Fibroblast of lung (primary cell): ENCODE measurements around the gene FOXM1. TPM values are rescaled to one million over a fixed set of nuclear protein-coding genes. Genes with fewer than 3 reads are reported as not detected.
A peak's percentile ranks its signal among the peaks of the same experiment; 100 is the strongest.

Experiments
- DNase-seq, 2 donors: peaks; one replicate each; pipeline versions ENCODE4 v3.0.0 to v3.0.0-alpha.2; 2010; ENCODE audit warnings: low read depth in 2 of 2
- H2AFZ ChIP-seq: 2 replicates; pipeline ENCODE4 v1.5.1; 2012; ENCODE audit warnings: low read length, control low read depth, inconsistent platforms
- H3K27ac ChIP-seq: 2 replicates; pipeline ENCODE4 v1.5.1; 2011; ENCODE audit warnings: low read length, control low read depth; ENCODE audit not compliant: insufficient read depth
- H3K27me3 ChIP-seq: 2 replicates; pipeline ENCODE4 v1.5.1; 2011; ENCODE audit warnings: mild to moderate bottlenecking, low read length; ENCODE audit not compliant: control insufficient read depth, insufficient read depth
- H3K36me3 ChIP-seq: 2 replicates; pipeline ENCODE4 v1.5.1; 2011; ENCODE audit warnings: low read length; ENCODE audit not compliant: control insufficient read depth, insufficient read depth
- H3K4me1 ChIP-seq: 2 replicates; pipeline ENCODE4 v1.5.1; 2011; ENCODE audit warnings: low read length; ENCODE audit not compliant: control insufficient read depth, insufficient read depth; ENCODE audit errors: extremely low read depth
- H3K4me2 ChIP-seq: 2 replicates; pipeline ENCODE4 v1.5.1; 2011; ENCODE audit warnings: low read length, control low read depth; ENCODE audit not compliant: insufficient read depth; ENCODE audit errors: extremely low read depth
- H3K4me3 ChIP-seq, 4 experiments: fragments of 200-600 bp in 1 of 4; sonication (generic) in 1 of 4; replicated peaks in 1 of 4; 2 replicates each; pipeline ENCODE4 v1.5.1; 2011 to 2016; ENCODE audit warnings: low read length in 4 of 4, low read depth in 3 of 4, mild to moderate bottlenecking in 3 of 4, control low read depth in 2 of 4, inconsistent platforms in 1 of 4, mixed read lengths in 1 of 4; ENCODE audit not compliant: insufficient read depth in 1 of 4; ENCODE audit errors: control extremely low read depth in 1 of 4
- H3K79me2 ChIP-seq: 2 replicates; pipeline ENCODE4 v1.5.1; 2012; ENCODE audit warnings: mild to moderate bottlenecking, low read length, inconsistent platforms; ENCODE audit not compliant: control insufficient read depth, insufficient read depth
- H3K9ac ChIP-seq: 2 replicates; pipeline ENCODE4 v1.5.1; 2011; ENCODE audit warnings: mild to moderate bottlenecking, low read length, control low read depth; ENCODE audit not compliant: insufficient read depth
- H3K9me3 ChIP-seq: 2 replicates; pipeline ENCODE4 v1.5.1; 2012; ENCODE audit warnings: low read depth, low read length; ENCODE audit not compliant: control insufficient read depth, insufficient read depth
- H4K20me1 ChIP-seq: 2 replicates; pipeline ENCODE4 v1.5.1; 2011; ENCODE audit warnings: low read length; ENCODE audit not compliant: control insufficient read depth, insufficient read depth; ENCODE audit errors: extremely low read depth
- CTCF ChIP-seq, 2 donors: IDR thresholded peaks in 1 of 2; conservative IDR thresholded peaks in 1 of 2; 1 replicate in 1 of 2; 2 replicates in 1 of 2; pipeline ENCODE4 v1.5.1; 2011 to 2012; ENCODE audit warnings: low read length in 2 of 2, control low read depth in 1 of 2, inconsistent platforms in 1 of 2, low read depth in 1 of 2, mild to moderate bottlenecking in 1 of 2
- EZH2 ChIP-seq: IDR thresholded peaks from 2 replicates; pipeline ENCODE4 v1.5.1; 2012; ENCODE audit warnings: low read length, control low read depth, mild to moderate bottlenecking; ENCODE audit errors: missing control alignments
- polyA plus RNA-seq, 2 donors: library from polyadenylated mRNA; depleted of rRNA in 1 of 2; stranded (reverse) in 1 of 2; unstranded in 1 of 2; fragments of >200 nt; gene quantifications; 2 replicates each; pipeline ENCODE4 v1.2.1, GENCODE V29; 2011 to 2012; ENCODE audit warnings: missing spikeins in 1 of 2
- total RNA-seq: library from RNA; depleted of rRNA; stranded (reverse); fragments of >200 nt; gene quantifications from 2 replicates; pipeline ENCODE4 v1.2.1, GENCODE V29; 2014

FOXM1 gene
- total and polyA plus RNA-seq, 2 donors (not counting 1 experiment from before 2014, with no cell fraction given): 7.3 to 14.6 TPM

- Histone ChIP-seq H3K27ac (no peak overlapping the region), H3K36me3 (peaks cover 8% of the 10 kb centered on the region), H3K27me3 (no peaks in the 10 kb centered on the region), H2AFZ (no peak overlapping the region), H3K4me3 (no peak overlapping the region), H3K4me1 (no peaks in the 10 kb centered on the region), H4K20me1 (no peaks in the 10 kb centered on the region), H3K9me3 (no peaks in the 10 kb centered on the region), H3K9ac (no peak overlapping the region), H3K4me2 (no peak overlapping the region), H3K79me2 (peaks cover 5% of the 10 kb centered on the region)
- no peak for TF ChIP-seq EZH2
- no peak for TF ChIP-seq CTCF (conservative IDR thresholded peaks at IDR 0.05 in 1 of 2, IDR thresholded peaks at IDR 0.05 in 1 of 2; ENCODE audit: low read depth in 1 of 2, low read length in 2 of 2)
- no peak for DNase-seq
Observed at GRCh38 chr12:2819810-2820209, 57.2 kb downstream of the FOXM1 start.

- peak; percentile 71 to 75 for DNase-seq
- peak; percentile 80 to 83 for TF ChIP-seq CTCF (conservative IDR thresholded peaks at IDR 0.05 in 1 of 2, IDR thresholded peaks at IDR 0.05 in 1 of 2; ENCODE audit: low read depth in 1 of 2, low read length in 2 of 2)
- TF ChIP-seq EZH2: no peak
- H3K36me3 ChIP-seq: peaks cover 5% of the 10 kb centered on the region
- H3K9me3 ChIP-seq: no peaks in the 10 kb centered on the region
- H3K9ac ChIP-seq: peak overlapping the region; percentile 63
- peak overlapping the region; percentile 81 for H3K27ac ChIP-seq
- peak overlapping the region; percentile 45 for H2AFZ ChIP-seq
- H3K4me3 ChIP-seq: peak overlapping the region; percentile 59 to 97 (median 78)
- no peaks in the 10 kb centered on the region for H3K4me1 ChIP-seq
- peak overlapping the region; percentile 96 for H3K4me2 ChIP-seq
- H4K20me1 ChIP-seq: no peaks in the 10 kb centered on the region
- no peaks in the 10 kb centered on the region for H3K27me3 ChIP-seq
- H3K79me2 ChIP-seq: peaks cover 12% of the 10 kb centered on the region
Observed at GRCh38 chr12:2813214-2814185, 63.5 kb downstream of the FOXM1 start.
